Stimulated activated CD8-positive, alpha-beta memory T cell treated with anti-CD3 and anti-CD28 coated beads, Interleukin-12 subunit alpha, Interleukin-12 subunit beta, amount 100 ng/mL, for 1 hour (primary cell): ENCODE results near the gene CDC16.
"Not testable (repeated sequence)": the region's sequence is repeated elsewhere in the genome, so short reads cannot be mapped to it uniquely, and the experiment has no call there.

Experiments
- DNase-seq: peaks from one replicate; pipeline ENCODE4 v3.0.0-alpha.2; 2020; ENCODE audit warnings: low read depth

Gene CDC16

DNA sequence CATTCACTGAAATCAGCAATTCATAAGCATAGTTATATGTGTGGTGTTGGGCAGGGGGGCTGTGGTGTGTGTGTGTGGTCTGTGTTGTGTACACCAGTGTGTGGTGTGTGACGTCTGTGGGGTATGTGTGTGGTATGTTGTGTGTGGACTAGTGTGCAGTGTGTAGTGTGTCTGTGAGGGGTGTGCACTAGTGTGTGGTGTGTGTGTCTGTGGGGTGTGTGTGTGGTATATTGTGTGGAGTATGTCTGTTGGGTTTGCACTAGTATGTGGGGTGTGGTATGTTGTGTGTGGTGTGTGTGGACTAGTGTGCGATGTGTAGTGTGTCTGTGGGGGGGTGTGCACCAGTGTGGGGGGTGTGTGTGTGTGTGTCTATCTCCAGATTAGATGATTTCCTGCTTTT, 7.2 kb upstream of the CDC16 start:
- DNase-seq: no peak

- no peak for DNase-seq
Measured at GRCh38 chr13:114228176-114228575, 6.5 kb upstream of the CDC16 start.

DNA sequence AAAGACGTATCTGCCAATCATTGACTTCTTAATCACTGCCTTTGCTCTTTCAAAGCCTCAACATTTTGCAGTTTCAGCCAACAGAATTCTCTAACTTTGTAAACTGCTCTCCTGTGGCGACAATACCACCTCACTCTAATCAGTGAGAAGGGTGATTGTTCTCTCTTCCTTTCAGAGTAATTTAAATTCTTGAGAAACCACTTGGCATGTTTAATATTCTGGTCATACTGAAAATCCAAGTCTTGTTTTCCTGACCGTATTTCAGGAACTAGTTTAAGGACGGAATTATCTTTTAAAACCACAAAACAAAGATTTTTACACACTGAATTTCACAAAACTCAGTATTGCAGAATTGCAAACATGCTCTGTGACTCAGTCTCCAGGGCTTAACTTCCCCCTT, 5.2 kb upstream of the CDC16 start:
- no peak for DNase-seq

- DNase-seq: no peak
Measured at GRCh38 chr13:114230117-114230516, 4.6 kb upstream of the CDC16 start.

- no peak for DNase-seq
Measured at GRCh38 chr13:114230575-114230974, 4.1 kb upstream of the CDC16 start.

DNA sequence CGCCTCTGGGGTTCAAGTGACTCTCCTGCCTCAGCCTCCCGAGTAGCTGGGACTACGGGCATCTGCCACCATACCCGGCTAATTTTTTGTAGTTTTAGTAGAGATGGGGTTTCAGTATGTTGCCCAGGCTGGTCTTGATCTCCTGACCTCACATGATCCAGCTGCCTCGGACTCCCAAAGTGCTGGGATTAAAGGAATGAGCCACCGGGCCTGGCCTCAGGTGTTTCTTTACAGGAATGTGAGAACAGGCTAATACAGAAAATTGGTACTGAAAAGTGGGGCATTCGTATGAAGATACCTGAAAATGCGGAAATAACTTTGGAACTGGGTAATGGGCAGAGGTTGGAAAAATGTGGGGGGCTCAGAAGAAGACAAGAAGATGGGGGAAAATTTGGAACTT, 2.8 kb upstream of the CDC16 start:
- no peak for DNase-seq

DNA sequence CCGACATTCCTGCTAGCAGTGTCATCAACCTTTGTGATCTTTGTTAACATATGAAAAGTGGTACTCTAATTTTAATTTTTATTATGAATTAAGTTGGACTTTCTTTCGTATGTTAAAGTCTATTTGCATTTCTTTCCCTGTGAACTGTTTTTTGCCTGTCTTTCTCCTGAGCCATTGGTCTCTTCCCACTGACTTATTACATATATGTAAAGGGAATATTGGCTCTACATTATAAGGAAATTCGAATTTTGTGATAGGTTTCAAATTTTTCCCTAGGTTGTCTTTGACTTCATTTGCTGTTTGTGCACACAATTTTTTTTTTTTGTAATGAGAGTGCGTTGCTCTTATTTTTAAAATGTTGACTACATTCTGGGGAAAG, 442 bp upstream of the CDC16 start:
- no peak for DNase-seq

DNA sequence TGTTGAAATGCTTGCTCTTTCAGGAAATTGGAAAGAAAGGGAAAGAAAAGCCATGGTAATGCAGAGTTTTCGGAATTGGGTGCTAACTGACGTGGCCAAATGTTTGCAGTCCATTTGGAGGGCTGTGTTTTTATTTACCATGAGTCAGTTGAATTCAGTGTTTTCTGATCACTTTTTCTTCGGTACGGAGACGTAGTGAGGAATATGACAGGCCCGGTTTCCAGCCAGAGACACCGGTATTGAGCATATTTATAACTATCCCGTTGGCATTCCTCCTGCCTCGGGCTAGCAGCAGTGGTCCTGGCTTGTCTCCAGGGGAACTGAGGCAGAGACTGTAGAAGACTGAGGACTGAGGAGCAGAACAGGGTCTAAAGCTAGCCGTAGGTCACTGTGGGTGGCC, 1.0 kb downstream of the CDC16 start:
- DNase-seq: no peak

DNA sequence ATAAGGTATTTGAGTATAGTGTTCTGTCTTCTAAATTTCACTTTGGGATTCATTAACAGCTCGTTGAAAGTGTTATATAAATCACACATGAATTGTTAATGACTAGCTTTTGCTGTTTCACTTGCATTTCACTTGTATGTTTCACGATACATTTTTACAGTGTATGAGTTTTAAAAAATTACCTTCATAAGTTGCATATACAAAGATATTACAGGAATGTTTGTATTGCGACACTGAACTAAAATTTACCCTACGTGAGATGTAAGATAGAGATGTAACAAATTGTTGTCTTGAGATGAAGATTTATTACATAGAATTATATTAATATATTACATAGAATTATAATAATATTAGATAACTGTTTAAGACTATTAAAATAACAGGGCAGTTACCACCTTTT, 1.5 kb downstream of the CDC16 start:
- no peak for DNase-seq

- DNase-seq: no peak
Measured at GRCh38 chr13:114237415-114238112, 2.9 kb downstream of the CDC16 start.

DNA sequence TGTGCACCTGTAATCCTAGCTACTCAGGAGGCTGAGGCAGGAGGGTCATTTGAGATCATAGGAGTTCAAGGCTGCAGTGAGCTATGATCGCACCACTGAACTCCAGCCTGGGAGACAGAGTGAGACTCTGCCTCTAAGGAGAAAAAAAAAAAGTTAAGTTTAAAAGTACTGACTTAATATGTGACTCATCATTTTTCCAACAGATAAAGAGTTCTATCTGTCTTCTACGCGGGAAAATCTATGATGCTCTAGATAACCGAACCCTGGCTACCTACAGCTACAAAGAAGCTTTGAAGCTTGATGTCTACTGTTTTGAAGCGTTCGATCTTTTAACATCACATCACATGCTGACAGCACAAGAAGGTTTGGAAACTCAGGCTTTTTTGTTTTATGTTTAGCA, 7.2 kb downstream of the CDC16 start:
- no peak for DNase-seq

- DNase-seq: no peak
Measured at GRCh38 chr13:114243971-114244370, 9.3 kb downstream of the CDC16 start.

DNA sequence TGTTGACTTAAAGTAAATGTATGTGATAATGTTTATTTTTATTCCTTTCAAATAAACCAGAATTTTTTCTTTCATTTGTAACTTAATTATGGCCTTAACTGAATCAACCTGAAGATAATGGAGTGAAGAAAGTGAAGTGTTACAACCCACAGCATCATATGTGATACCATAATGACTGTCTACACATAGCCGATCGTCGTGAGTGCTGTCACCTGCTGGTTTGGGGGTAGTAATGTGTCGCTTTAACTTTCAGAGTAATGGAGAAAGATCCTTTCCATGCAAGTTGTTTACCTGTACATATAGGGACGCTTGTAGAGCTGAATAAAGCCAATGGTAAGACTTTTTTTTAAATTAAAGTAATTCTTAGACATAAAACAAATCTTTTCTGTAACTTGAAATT, 9.9 kb downstream of the CDC16 start:
- no peak for DNase-seq

- no peak for DNase-seq
Measured at GRCh38 chr13:114248011-114248410, 13.3 kb downstream of the CDC16 start.

GRCh38 chr13:114249077-114249476, 14.4 kb downstream of the CDC16 start:
- no peak for DNase-seq

GRCh38 chr13:114251639-114252440, 17.1 kb downstream of the CDC16 start:
- not testable (repeated sequence) for DNase-seq

GRCh38 chr13:114256547-114256946, 21.9 kb downstream of the CDC16 start:
- no peak for DNase-seq

- no peak for DNase-seq
Measured at GRCh38 chr13:114257014-114257413, 22.3 kb downstream of the CDC16 start.

DNA sequence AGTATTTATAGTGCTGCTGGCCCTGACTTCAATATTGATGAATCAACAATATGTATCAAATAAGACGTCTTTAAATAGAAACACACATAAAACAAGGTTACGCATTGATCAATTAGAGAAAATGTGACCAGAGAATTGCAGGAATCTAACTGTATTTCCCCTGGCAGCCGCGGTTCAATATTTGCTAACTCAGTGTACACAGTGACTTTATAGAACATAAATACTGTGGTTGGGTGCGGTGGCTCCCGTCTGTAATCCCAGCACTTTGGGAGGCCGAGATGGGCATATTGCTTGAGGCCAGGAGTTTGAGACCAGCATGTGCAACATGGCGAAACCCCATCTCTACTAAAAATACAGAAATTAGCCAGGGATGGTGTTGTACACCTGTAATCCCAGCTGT, 23.9 kb downstream of the CDC16 start:
- DNase-seq: no peak

- no peak for DNase-seq
Measured at GRCh38 chr13:114259374-114259773, 24.7 kb downstream of the CDC16 start.

DNA sequence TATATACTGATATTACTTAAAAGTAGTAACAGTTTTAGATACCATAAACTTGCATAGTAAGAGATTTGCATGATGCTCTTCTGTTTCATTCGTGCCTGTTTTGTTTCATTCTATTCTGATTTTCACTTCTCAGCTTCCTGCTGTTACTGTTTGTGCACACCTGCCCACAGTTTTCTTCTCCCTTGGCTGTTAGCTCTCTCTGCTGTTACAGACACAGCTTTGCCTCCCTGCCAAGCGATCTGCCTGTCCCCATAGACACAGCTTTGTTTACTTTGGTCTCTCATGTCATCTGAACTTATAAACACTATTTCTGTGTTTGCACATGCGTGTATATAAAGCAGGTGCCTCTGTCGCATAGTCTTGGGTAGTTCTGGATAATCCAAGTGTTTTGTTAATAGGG, 25.3 kb downstream of the CDC16 start:
- no peak for DNase-seq

- no peak for DNase-seq
Measured at GRCh38 chr13:114260814-114261213, 26.1 kb downstream of the CDC16 start.

DNA sequence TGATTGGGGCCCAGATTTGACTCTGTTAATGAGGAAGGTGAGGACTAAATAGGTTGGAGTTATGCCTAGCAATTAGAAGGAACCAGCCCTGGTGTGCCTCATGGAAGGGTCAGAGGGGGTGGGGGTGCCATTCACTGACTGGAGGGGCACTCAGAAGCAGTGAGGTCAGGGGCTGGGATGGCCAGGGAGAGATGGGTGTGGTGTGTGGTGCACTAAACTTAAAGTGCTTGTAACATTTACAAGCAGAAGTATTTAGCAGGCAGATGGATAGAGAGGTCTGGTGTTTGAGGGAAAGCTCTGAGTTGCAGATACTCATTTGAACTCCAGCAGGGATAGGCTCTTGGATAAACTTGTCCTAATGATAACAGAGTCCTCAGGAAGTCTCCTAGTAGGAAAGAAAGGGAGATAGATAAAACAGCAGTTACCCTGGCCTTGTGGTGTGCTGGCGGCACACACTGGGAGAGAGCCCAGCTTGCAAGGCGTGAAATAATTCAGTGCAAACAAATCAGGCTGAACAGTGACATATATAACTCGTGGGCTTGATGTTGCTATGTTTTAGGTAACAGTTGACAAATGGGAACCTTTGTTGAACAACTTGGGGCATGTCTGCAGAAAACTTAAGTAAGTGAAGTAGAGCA, 26.8 kb downstream of the CDC16 start:
- DNase-seq: no peak
